A549 (cell line): Measurements from ENCODE around the gene OLFM1.

Experiments used
- BHLHE40 ChIP-seq: IDR thresholded peaks from 2 replicates; pipeline ENCODE4 v1.6.1; 2012; ENCODE audit warnings: low read depth, low read length, inconsistent platforms
- CBX8 ChIP-seq: fragments of 200-600 bp; sonication (generic); IDR thresholded peaks from 2 replicates; pipeline ENCODE4 v1.6.1; 2016
- KDM5A ChIP-seq: fragments of 200-600 bp; sonication (generic); IDR thresholded peaks from 2 replicates; pipeline ENCODE4 v1.6.1; 2016; ENCODE audit warnings: antibody characterized with exemption, mild to moderate bottlenecking
- NPAS2 ChIP-seq: fragments of 250-450 bp; sonication (Bioruptor Pico); IDR thresholded peaks from 2 replicates; pipeline ENCODE4 v1.8.0; 2022; ENCODE audit warnings: mild to moderate bottlenecking, moderate library complexity, borderline replicate concordance
- POLR2A ChIP-seq: IDR thresholded peaks from 2 replicates; pipeline ENCODE4 v1.6.1; 2012; ENCODE audit warnings: mild to moderate bottlenecking, low read length
- SREBF2 ChIP-seq: fragments of 450-650 bp; IDR thresholded peaks from 2 replicates; pipeline ENCODE4 v1.6.1; 2014; ENCODE audit warnings: mild to moderate bottlenecking, moderate library complexity
- TF ChIP-seq, protein P1 (sequence below): fragments of >200 bp; sonication (Bioruptor Twin); formaldehyde crosslinking; IDR thresholded peaks from 3 replicates; pipeline ENCODE4 v1.5.1; 2016
- TF ChIP-seq, protein P2 (sequence below): fragments of 250-450 bp; sonication (Bioruptor Pico); IDR thresholded peaks from 2 replicates; pipeline ENCODE4 v1.5.0; 2020; ENCODE audit warnings: low read depth, mild to moderate bottlenecking, moderate library complexity

DNA sequence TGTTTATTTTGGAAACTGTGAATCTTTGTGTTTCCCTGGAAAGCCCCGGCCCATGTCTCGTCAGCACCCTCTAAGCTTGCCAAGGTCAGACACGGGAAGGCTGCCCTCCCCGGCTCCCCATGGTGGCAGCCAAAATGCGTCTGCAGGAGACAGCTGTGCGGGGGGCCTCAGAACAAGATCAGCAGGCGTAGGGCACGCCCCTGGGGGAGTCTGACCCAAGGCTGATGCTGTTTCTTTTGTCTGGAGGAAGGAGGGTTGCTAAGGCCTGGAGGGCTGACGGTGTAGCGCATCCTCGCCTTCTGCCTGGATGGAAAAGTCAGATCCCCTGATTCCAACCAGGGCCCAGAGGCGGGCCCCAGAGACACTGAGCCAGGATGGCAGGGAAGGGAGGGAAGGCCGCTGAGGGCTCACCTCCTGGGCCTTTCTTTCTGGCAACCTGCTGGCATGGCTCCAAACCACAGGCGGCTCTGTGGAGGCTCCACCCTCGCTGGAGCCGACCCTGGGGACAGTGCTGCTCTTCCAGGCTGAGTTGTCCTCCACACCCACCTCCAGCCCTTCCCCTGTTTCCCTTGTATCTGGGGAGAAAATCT, 57.2 kb downstream of the OLFM1 start:
- TF ChIP-seq, protein P1, sequence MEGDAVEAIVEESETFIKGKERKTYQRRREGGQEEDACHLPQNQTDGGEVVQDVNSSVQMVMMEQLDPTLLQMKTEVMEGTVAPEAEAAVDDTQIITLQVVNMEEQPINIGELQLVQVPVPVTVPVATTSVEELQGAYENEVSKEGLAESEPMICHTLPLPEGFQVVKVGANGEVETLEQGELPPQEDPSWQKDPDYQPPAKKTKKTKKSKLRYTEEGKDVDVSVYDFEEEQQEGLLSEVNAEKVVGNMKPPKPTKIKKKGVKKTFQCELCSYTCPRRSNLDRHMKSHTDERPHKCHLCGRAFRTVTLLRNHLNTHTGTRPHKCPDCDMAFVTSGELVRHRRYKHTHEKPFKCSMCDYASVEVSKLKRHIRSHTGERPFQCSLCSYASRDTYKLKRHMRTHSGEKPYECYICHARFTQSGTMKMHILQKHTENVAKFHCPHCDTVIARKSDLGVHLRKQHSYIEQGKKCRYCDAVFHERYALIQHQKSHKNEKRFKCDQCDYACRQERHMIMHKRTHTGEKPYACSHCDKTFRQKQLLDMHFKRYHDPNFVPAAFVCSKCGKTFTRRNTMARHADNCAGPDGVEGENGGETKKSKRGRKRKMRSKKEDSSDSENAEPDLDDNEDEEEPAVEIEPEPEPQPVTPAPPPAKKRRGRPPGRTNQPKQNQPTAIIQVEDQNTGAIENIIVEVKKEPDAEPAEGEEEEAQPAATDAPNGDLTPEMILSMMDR = no peak
- TF ChIP-seq SREBF2 (no peak), CBX8 (no peak), POLR2A (no peak), BHLHE40 (no peak), KDM5A (no peak), NPAS2 (CRISPR knock-in tag) (no peak)
- TF ChIP-seq, protein P2, sequence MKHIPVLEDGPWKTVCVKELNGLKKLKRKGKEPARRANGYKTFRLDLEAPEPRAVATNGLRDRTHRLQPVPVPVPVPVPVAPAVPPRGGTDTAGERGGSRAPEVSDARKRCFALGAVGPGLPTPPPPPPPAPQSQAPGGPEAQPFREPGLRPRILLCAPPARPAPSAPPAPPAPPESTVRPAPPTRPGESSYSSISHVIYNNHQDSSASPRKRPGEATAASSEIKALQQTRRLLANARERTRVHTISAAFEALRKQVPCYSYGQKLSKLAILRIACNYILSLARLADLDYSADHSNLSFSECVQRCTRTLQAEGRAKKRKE (CRISPR knock-in tag) = no peak
